Anterior cingulate cortex (tissue), 58 donors: ENCODE results near the gene PLCH1.

Source experiments
- DNase-seq, 58 donors: peaks; one replicate each; lab custom pipeline; 2025; lab: John Stamatoyannopoulos, UW

The PLCH1 gene

DNA sequence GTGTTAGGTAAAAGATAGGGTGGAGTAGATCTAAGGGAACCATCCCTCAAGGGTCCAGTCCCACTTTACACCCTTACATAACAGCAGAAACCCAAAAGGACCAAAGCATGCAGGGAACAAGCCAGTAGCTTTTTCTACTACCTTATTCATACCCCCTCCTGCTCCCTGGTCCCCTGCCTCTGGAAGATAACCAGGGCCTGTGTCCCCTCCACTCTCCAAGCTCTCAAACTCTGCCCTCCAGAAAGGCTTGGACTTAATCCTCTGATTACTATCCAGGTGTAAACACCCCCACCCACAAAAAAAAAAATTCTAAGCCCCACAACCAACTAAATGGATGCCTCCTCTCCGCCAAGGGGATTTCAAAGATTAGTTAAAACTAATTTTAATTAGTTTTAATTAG lies 417.4 kb downstream of the PLCH1 start:
- DNase-seq: no peak

GRCh38 chr3:155326901-155327300 lies 418.0 kb downstream of the PLCH1 start:
- no peak for DNase-seq

DNA sequence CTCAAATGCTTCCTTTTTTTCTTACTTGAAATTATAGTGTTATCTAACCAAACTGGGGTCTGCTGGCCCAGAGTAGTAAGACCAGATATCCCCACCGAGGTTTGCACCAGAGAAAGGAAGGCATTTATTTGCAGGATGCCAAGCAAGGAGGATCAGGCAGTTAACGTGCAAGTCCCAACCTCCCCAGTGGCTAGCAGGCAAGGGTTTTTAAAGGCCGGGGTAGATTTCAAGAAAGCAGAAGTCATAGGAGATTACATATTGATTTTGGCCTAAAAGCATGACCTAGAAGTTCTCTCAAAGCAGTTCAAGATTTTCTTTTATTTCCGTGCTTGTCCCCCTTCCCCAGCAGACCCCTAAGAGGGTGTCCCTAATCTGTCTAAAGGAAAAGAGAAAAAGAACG lies 418.6 kb downstream of the PLCH1 start:
- no peak for DNase-seq
